ENCODE measurements around the gene CIROP. TPM values are rescaled to one million over a fixed set of nuclear protein-coding genes. Genes with fewer than 3 reads are reported as not detected.

CIROP gene
- total and polyA plus RNA-seq, 9 of the 15 experiments (the other 6 are each of a cell fraction or from before 2014, with no cell fraction given), result not detected

- TF ChIP-seq FOSL1 (tag; conservative IDR thresholded peaks at IDR 0.05) (peak; percentile 38; the same call in 1 of the 2 replicates), SRSF3 (IDR thresholded peaks at IDR 0.05; ENCODE audit: insufficient read depth, low read length) (no peak), NFE2 (IDR thresholded peaks at IDR 0.05; ENCODE audit: low read depth) (no peak), ZBTB11 (CRISPR knock-in tag; IDR thresholded peaks at IDR 0.05) (peak in 1 of 3 experiments; percentile 66; a peak in 2 of 6 replicates), ZNF146 (CRISPR knock-in tag; IDR thresholded peaks at IDR 0.05; ENCODE audit: unreplicated experiment) (no peak), USF1 (CRISPR knock-in tag; IDR thresholded peaks at IDR 0.05) (no peak), SIX5 (IDR thresholded peaks at IDR 0.05; ENCODE audit: borderline replicate concordance in 1 of 2, insufficient read depth in 1 of 2, low read depth in 1 of 2, low read length in 2 of 2) (no peak), ZNF586 (CRISPR knock-in tag; conservative IDR thresholded peaks at IDR 0.05) (no peak), HMG20B (CRISPR knock-in tag; IDR thresholded peaks at IDR 0.05) (no peak), SMARCA5 (IDR thresholded peaks at IDR 0.05) (no peak), TCF3 (CRISPR knock-in tag; IDR thresholded peaks at IDR 0.05) (peak; percentile 97), LARP7 (IDR thresholded peaks at IDR 0.05) (no peak), NFRKB (IDR thresholded peaks at IDR 0.05; ENCODE audit: low read depth) (no peak), SPI1 (IDR thresholded peaks at IDR 0.05; ENCODE audit: borderline replicate concordance, low read depth, low read length) (peak; percentile 67; the same call in 1 of the 2 replicates), EP300 (IDR thresholded peaks at IDR 0.05; ENCODE audit: low read length) (peak; percentile 71), STAT5B (CRISPR knock-in tag; IDR thresholded peaks at IDR 0.05) (no peak), TRIM28 (IDR thresholded peaks at IDR 0.05) (no peak), CREB5 (CRISPR knock-in tag; IDR thresholded peaks at IDR 0.05) (no peak), ZBTB34 (CRISPR knock-in tag; IDR thresholded peaks at IDR 0.05) (no peak), TARDBP (IDR thresholded peaks at IDR 0.05) (peak; percentile 63; the same call in 1 of the 2 replicates), TCF7 (IDR thresholded peaks at IDR 0.05; ENCODE audit: borderline replicate concordance) (no peak), BRD4 (IDR thresholded peaks at IDR 0.05) (no peak), PPARD (CRISPR knock-in tag; IDR thresholded peaks at IDR 0.05) (no peak)
These were observed 15.9 kb upstream of the CIROP start (continued) for GRCh38 chr14:23120541-23121251.

All from K562 (cell line).